Tibial nerve (tissue), 4 donors: ENCODE measurements around the gene EYS.

Experiments
- EP300 ChIP-seq, 2 donors: sonication (generic); formaldehyde crosslinking; IDR thresholded peaks; one replicate each; pipeline ENCODE4 v1.6.1; 2017; ENCODE audit warnings: antibody characterized with exemption in 2 of 2, mild to moderate bottlenecking in 1 of 2
- TF ChIP-seq, protein P1 (sequence below), 5 experiments: fragments of 200-600 bp in 3 of 5; fragments of 450-650 bp in 2 of 5; sonication (generic) in 3 of 5; IDR thresholded peaks; one replicate each; pipeline ENCODE4 v1.5.1; 2016 to 2019; ENCODE audit warnings: antibody characterized with exemption in 5 of 5, mild to moderate bottlenecking in 3 of 5, moderate library complexity in 2 of 5

- TF ChIP-seq, protein P1, sequence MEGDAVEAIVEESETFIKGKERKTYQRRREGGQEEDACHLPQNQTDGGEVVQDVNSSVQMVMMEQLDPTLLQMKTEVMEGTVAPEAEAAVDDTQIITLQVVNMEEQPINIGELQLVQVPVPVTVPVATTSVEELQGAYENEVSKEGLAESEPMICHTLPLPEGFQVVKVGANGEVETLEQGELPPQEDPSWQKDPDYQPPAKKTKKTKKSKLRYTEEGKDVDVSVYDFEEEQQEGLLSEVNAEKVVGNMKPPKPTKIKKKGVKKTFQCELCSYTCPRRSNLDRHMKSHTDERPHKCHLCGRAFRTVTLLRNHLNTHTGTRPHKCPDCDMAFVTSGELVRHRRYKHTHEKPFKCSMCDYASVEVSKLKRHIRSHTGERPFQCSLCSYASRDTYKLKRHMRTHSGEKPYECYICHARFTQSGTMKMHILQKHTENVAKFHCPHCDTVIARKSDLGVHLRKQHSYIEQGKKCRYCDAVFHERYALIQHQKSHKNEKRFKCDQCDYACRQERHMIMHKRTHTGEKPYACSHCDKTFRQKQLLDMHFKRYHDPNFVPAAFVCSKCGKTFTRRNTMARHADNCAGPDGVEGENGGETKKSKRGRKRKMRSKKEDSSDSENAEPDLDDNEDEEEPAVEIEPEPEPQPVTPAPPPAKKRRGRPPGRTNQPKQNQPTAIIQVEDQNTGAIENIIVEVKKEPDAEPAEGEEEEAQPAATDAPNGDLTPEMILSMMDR (IDR thresholded peaks at IDR 0.05) = no peak
- TF ChIP-seq EP300 (IDR thresholded peaks at IDR 0.05) = no peak
Measured at GRCh38 chr6:64347411-64347810, 1359.6 kb downstream of the EYS start.
